GM23338 (cell line): ENCODE results near the gene DCP1B. TPM values are rescaled to one million over a fixed set of nuclear protein-coding genes. Genes with fewer than 3 reads are reported as not detected.

Experiments used
- ATAC-seq: fragments of 200-7000 bp; cut with Tn5 transposase; 3 replicates; pipeline ENCODE4 v1.9.1; 2020
- DNase-seq: peaks from one replicate; pipeline ENCODE4 v3.0.0-alpha.2; 2015; ENCODE audit warnings: low spot score
- H2AFZ ChIP-seq: fragments of 200-600 bp; sonication (generic); 2 replicates; pipeline ENCODE4 v1.8.0; 2016; ENCODE audit warnings: antibody characterized with exemption, mild to moderate bottlenecking, moderate library complexity
- H3F3A ChIP-seq: fragments of 200-600 bp; sonication (generic); replicated peaks from 2 replicates; pipeline ENCODE4 v1.8.0; 2017; ENCODE audit warnings: antibody characterized with exemption, mixed run types, low read depth
- H3K27ac ChIP-seq: fragments of 200-600 bp; sonication (generic); 2 replicates; pipeline ENCODE4 v1.6.1; 2016; ENCODE audit warnings: low read depth
- H3K27me3 ChIP-seq: fragments of 200-600 bp; sonication (generic); 2 replicates; pipeline ENCODE4 v1.8.0; 2016; ENCODE audit warnings: mild to moderate bottlenecking, mixed run types, moderate library complexity; ENCODE audit not compliant: insufficient read depth
- H3K36me3 ChIP-seq: fragments of 200-600 bp; sonication (generic); 2 replicates; pipeline ENCODE4 v1.8.0; 2016; ENCODE audit warnings: mild to moderate bottlenecking; ENCODE audit not compliant: insufficient read depth
- H3K4me1 ChIP-seq: fragments of 200-600 bp; sonication (generic); 2 replicates; pipeline ENCODE4 v1.8.0; 2016; ENCODE audit warnings: mild to moderate bottlenecking, moderate library complexity; ENCODE audit not compliant: insufficient read depth
- H3K4me2 ChIP-seq: fragments of 200-600 bp; sonication (generic); 2 replicates; pipeline ENCODE4 v1.7.1; 2017; ENCODE audit warnings: mixed run types
- H3K4me3 ChIP-seq: fragments of 200-600 bp; sonication (generic); 2 replicates; pipeline ENCODE4 v1.6.1; 2016; ENCODE audit warnings: mixed run types
- H3K79me2 ChIP-seq: fragments of 200-600 bp; sonication (generic); replicated peaks from 2 replicates; pipeline ENCODE4 v1.8.0; 2017; ENCODE audit warnings: mild to moderate bottlenecking; ENCODE audit not compliant: insufficient read depth
- H3K9me2 ChIP-seq: fragments of 200-600 bp; sonication (generic); 2 replicates; pipeline ENCODE4 v1.8.0; 2017; ENCODE audit not compliant: insufficient read depth
- H4K20me1 ChIP-seq: fragments of 200-600 bp; sonication (generic); replicated peaks from 2 replicates; pipeline ENCODE4 v1.8.0; 2017; ENCODE audit warnings: mild to moderate bottlenecking; ENCODE audit not compliant: insufficient read depth
- H3K27ac Mint-ChIP-seq: 2 replicates; pipeline ENCODE4 v1.8.0; 2020; ENCODE audit warnings: inconsistent platforms, mild to moderate bottlenecking, moderate library complexity, mixed read lengths
- H3K27me3 Mint-ChIP-seq: 3 replicates; pipeline ENCODE4 v1.8.0; 2022; ENCODE audit warnings: low read depth, mild to moderate bottlenecking, moderate library complexity, mixed read lengths, inconsistent platforms; ENCODE audit not compliant: insufficient read depth, poor library complexity
- H3K36me3 Mint-ChIP-seq: 3 replicates; pipeline ENCODE4 v1.8.0; 2021; ENCODE audit warnings: low read depth, mild to moderate bottlenecking, inconsistent platforms, moderate library complexity, mixed read lengths
- H3K4me1 Mint-ChIP-seq: 3 replicates; pipeline ENCODE4 v1.8.0; 2020; ENCODE audit warnings: mild to moderate bottlenecking, inconsistent platforms, mixed read lengths
- H3K4me3 Mint-ChIP-seq: 3 replicates; pipeline ENCODE4 v1.8.0; 2021; ENCODE audit warnings: moderate library complexity, mild to moderate bottlenecking, inconsistent platforms, mixed read lengths
- H3K9me3 Mint-ChIP-seq: 3 replicates; pipeline ENCODE4 v1.8.0; 2020; ENCODE audit warnings: moderate library complexity, mild to moderate bottlenecking, inconsistent platforms, mixed read lengths
- CTCF ChIP-seq, 2 experiments: fragments of 200-600 bp in 1 of 2; sonication (generic) in 1 of 2; conservative IDR thresholded peaks; 2 replicates each; pipeline versions ENCODE4 v1.5.1 to v1.6.1; 2016 to 2017; ENCODE audit warnings: antibody characterized with exemption in 2 of 2, low read depth in 2 of 2, mild to moderate bottlenecking in 2 of 2, moderate library complexity in 1 of 2
- EZH2 ChIP-seq: fragments of 200-600 bp; sonication (generic); IDR thresholded peaks from one replicate; pipeline ENCODE4 v1.8.0; 2017; ENCODE audit warnings: antibody characterized with exemption, mild to moderate bottlenecking, low read depth; ENCODE audit not compliant: unreplicated experiment
- EZH2phosphoT487 ChIP-seq: fragments of 200-600 bp; sonication (generic); IDR thresholded peaks from one replicate; pipeline ENCODE4 v1.8.1; 2018; ENCODE audit warnings: antibody characterized with exemption; ENCODE audit not compliant: unreplicated experiment
- NANOG ChIP-seq: IDR thresholded peaks from 2 replicates; pipeline ENCODE4 v1.6.1; 2016; ENCODE audit warnings: antibody characterized with exemption, borderline replicate concordance
- POLR2AphosphoS5 ChIP-seq: IDR thresholded peaks from 2 replicates; pipeline ENCODE4 v1.6.1; 2016; ENCODE audit warnings: antibody characterized with exemption, low read depth
- STAT1 ChIP-seq: IDR thresholded peaks from one replicate; pipeline ENCODE4 v1.6.1; 2016; ENCODE audit warnings: antibody characterized with exemption; ENCODE audit not compliant: unreplicated experiment
- ZNF114 ChIP-seq: fragments of 250-450 bp; sonication (Bioruptor Pico); IDR thresholded peaks from 2 replicates; pipeline ENCODE4 v1.5.0; 2020; ENCODE audit warnings: mild to moderate bottlenecking, moderate library complexity
- polyA plus RNA-seq: library from polyadenylated mRNA; unstranded; fragments of >200 nt; fragmentation: Nextera tagmentation; extraction: Ambion mirVana; gene quantifications from 2 replicates; pipeline ENCODE4 v1.2.1, GENCODE V29; 2016
- total RNA-seq: library from RNA; depleted of rRNA; stranded (reverse); fragments of >200 nt; shearing (Covaris generic); gene quantifications from 2 replicates; pipeline ENCODE4 v1.2.3, GENCODE V29; 2014
- TF ChIP-seq, protein P1 (sequence below): fragments of 250-450 bp; sonication (Bioruptor Pico); IDR thresholded peaks from 2 replicates; pipeline ENCODE4 v1.5.0; 2020; ENCODE audit warnings: mild to moderate bottlenecking, moderate library complexity

DCP1B gene
- total and polyA plus RNA-seq, 2 experiments from 2014 or later: 24.4 to 29.8 TPM

GRCh38 chr12:1922075-1922709 lies 82.1 kb downstream of the DCP1B start:
- ATAC-seq (no peak), DNase-seq (peak; percentile 33)
- Histone ChIP-seq H2AFZ (no peak overlapping the region), H3K4me3 (no peak overlapping the region), H3K4me1 (no peaks in the 10 kb centered on the region), H3K27me3 (no peaks in the 10 kb centered on the region), H3K27ac (no peak overlapping the region), H3K79me2 (no peaks in the 10 kb centered on the region), H3F3A (no peaks in the 10 kb centered on the region), H3K9me2 (no peaks in the 10 kb centered on the region), H4K20me1 (no peaks in the 10 kb centered on the region), H3K36me3 (no peaks in the 10 kb centered on the region), H3K4me2 (no peak overlapping the region)
- H3K27me3 Mint-ChIP-seq: peaks cover 10% of the 10 kb centered on the region
- H3K4me1 Mint-ChIP-seq: peaks cover 13% of the 10 kb centered on the region
- no peaks in the 10 kb centered on the region for H3K9me3 Mint-ChIP-seq
- TF ChIP-seq STAT1: no peak
- peak in 1 of 2 experiments; percentile 36; a peak in 1 of 4 replicates for TF ChIP-seq CTCF (conservative IDR thresholded peaks at IDR 0.05; ENCODE audit: low read depth in 2 of 2)
- no peaks in the 10 kb centered on the region for H3K36me3 Mint-ChIP-seq
- no peak overlapping the region for H3K4me3 Mint-ChIP-seq
- H3K27ac Mint-ChIP-seq: no peak overlapping the region

DNA sequence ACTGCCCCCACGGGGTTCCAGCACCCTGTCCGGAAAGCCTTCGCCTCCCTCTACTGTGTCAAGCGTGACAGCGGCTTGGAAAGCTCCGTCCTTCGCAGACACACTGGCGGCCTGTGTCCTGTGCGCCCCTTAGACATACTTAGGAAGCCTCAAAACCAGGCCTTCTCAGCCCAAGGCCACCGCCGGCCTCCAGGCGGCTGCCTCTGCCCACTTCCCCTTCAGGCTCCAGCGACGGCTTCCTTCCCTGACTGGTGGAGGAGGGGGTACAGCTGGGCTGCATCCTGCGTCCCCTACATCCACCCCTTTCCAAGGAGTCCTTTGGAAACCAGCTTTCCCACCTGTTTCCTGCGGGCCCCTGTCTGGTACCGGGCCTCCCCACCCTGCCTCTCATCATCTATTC lies 83.3 kb downstream of the DCP1B start:
- Mint-ChIP-seq H3K27me3 (peaks cover 13% of the 10 kb centered on the region), H3K4me3 (no peak overlapping the region), H3K9me3 (no peaks in the 10 kb centered on the region), H3K27ac (no peak overlapping the region), H3K4me1 (peaks cover 13% of the 10 kb centered on the region), H3K36me3 (no peaks in the 10 kb centered on the region)
- DNase-seq: no peak
- H3K9me2 ChIP-seq: no peaks in the 10 kb centered on the region
- no peak overlapping the region for H2AFZ ChIP-seq
- H4K20me1 ChIP-seq: no peaks in the 10 kb centered on the region
- H3K36me3 ChIP-seq: no peaks in the 10 kb centered on the region
- no peak overlapping the region for H3K27ac ChIP-seq
- H3K4me3 ChIP-seq: no peak overlapping the region
- no peaks in the 10 kb centered on the region for H3K4me1 ChIP-seq
- no peak overlapping the region for H3K4me2 ChIP-seq
- H3K27me3 ChIP-seq: no peaks in the 10 kb centered on the region
- no peaks in the 10 kb centered on the region for H3K79me2 ChIP-seq
- no peaks in the 10 kb centered on the region for H3F3A ChIP-seq
- TF ChIP-seq, protein P1, sequence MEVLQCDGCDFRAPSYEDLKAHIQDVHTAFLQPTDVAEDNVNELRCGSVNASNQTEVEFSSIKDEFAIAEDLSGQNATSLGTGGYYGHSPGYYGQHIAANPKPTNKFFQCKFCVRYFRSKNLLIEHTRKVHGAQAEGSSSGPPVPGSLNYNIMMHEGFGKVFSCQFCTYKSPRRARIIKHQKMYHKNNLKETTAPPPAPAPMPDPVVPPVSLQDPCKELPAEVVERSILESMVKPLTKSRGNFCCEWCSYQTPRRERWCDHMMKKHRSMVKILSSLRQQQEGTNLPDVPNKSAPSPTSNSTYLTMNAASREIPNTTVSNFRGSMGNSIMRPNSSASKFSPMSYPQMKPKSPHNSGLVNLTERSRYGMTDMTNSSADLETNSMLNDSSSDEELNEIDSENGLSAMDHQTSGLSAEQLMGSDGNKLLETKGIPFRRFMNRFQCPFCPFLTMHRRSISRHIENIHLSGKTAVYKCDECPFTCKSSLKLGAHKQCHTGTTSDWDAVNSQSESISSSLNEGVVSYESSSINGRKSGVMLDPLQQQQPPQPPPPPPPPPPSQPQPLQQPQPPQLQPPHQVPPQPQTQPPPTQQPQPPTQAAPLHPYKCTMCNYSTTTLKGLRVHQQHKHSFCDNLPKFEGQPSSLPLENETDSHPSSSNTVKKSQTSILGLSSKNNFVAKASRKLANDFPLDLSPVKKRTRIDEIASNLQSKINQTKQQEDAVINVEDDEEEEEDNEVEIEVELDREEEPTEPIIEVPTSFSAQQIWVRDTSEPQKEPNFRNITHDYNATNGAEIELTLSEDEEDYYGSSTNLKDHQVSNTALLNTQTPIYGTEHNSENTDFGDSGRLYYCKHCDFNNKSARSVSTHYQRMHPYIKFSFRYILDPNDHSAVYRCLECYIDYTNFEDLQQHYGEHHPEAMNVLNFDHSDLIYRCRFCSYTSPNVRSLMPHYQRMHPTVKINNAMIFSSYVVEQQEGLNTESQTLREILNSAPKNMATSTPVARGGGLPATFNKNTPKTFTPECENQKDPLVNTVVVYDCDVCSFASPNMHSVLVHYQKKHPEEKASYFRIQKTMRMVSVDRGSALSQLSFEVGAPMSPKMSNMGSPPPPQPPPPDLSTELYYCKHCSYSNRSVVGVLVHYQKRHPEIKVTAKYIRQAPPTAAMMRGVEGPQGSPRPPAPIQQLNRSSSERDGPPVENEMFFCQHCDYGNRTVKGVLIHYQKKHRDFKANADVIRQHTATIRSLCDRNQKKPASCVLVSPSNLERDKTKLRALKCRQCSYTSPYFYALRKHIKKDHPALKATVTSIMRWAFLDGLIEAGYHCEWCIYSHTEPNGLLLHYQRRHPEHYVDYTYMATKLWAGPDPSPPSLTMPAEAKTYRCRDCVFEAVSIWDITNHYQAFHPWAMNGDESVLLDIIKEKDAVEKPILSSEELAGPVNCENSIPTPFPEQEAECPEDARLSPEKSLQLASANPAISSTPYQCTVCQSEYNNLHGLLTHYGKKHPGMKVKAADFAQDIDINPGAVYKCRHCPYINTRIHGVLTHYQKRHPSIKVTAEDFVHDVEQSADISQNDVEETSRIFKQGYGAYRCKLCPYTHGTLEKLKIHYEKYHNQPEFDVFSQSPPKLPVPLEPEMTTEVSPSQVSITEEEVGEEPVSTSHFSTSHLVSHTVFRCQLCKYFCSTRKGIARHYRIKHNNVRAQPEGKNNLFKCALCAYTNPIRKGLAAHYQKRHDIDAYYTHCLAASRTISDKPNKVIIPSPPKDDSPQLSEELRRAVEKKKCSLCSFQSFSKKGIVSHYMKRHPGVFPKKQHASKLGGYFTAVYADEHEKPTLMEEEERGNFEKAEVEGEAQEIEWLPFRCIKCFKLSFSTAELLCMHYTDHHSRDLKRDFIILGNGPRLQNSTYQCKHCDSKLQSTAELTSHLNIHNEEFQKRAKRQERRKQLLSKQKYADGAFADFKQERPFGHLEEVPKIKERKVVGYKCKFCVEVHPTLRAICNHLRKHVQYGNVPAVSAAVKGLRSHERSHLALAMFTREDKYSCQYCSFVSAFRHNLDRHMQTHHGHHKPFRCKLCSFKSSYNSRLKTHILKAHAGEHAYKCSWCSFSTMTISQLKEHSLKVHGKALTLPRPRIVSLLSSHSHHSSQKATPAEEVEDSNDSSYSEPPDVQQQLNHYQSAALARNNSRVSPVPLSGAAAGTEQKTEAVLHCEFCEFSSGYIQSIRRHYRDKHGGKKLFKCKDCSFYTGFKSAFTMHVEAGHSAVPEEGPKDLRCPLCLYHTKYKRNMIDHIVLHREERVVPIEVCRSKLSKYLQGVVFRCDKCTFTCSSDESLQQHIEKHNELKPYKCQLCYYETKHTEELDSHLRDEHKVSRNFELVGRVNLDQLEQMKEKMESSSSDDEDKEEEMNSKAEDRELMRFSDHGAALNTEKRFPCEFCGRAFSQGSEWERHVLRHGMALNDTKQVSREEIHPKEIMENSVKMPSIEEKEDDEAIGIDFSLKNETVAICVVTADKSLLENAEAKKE (CRISPR knock-in tag): no peak
- TF ChIP-seq NANOG (no peak), EZH2 (no peak), EZH2phosphoT487 (no peak), POLR2AphosphoS5 (no peak), ZNF114 (CRISPR knock-in tag) (no peak)
- ATAC-seq: no peak
